GM18502 (cell line): Measurements from ENCODE around the gene PIMREG.

Experiments used
- ATAC-seq: cut with Tn5 transposase; IDR thresholded peaks from one replicate; pipeline ENCODE4 v1.9.1; 2021; ENCODE audit warnings: mild to moderate bottlenecking; ENCODE audit not compliant: unreplicated experiment, poor library complexity

The PIMREG gene

GRCh38 chr17:6460531-6461161 is 16.4 kb downstream of the PIMREG start:
- no peak for ATAC-seq

GRCh38 chr17:6461246-6461645 is 17.0 kb downstream of the PIMREG start:
- no peak for ATAC-seq

- no peak for ATAC-seq
These were observed 17.7 kb downstream of the PIMREG start for GRCh38 chr17:6461792-6462524.

GRCh38 chr17:6462692-6463091 is 18.4 kb downstream of the PIMREG start:
- no peak for ATAC-seq

- ATAC-seq: no peak
These were observed 19.6 kb downstream of the PIMREG start for GRCh38 chr17:6463616-6464445.

GRCh38 chr17:6464446-6465041 is 20.3 kb downstream of the PIMREG start:
- ATAC-seq: no peak

GRCh38 chr17:6465206-6466003 is 21.1 kb downstream of the PIMREG start:
- ATAC-seq: no peak

- ATAC-seq: no peak
These were observed 23.3 kb downstream of the PIMREG start for GRCh38 chr17:6467567-6467966.

GRCh38 chr17:6468051-6468790 is 24.0 kb downstream of the PIMREG start:
- ATAC-seq: no peak

GRCh38 chr17:6470146-6470718 is 26.0 kb downstream of the PIMREG start:
- no peak for ATAC-seq

- ATAC-seq: no peak
These were observed 26.7 kb downstream of the PIMREG start for GRCh38 chr17:6470751-6471521.

- no peak for ATAC-seq
These were observed 27.5 kb downstream of the PIMREG start for GRCh38 chr17:6471531-6472465.

- no peak for ATAC-seq
These were observed 28.3 kb downstream of the PIMREG start for GRCh38 chr17:6472517-6472916.

GRCh38 chr17:6473128-6473767 is 29.0 kb downstream of the PIMREG start:
- ATAC-seq: no peak

GRCh38 chr17:6474376-6474775 is 30.1 kb downstream of the PIMREG start:
- no peak for ATAC-seq

- no peak for ATAC-seq
These were observed 30.7 kb downstream of the PIMREG start for GRCh38 chr17:6474906-6475305.

GRCh38 chr17:6475411-6475810 is 31.2 kb downstream of the PIMREG start:
- no peak for ATAC-seq
